OCI-LY7 (cell line): Measurements from ENCODE around the gene APOF.

Source experiments
- EZH2phosphoT487 ChIP-seq: fragments of 200-600 bp; sonication (generic); IDR thresholded peaks from 2 replicates; pipeline ENCODE4 v1.6.1; 2018; ENCODE audit warnings: low read depth, borderline replicate concordance, mild to moderate bottlenecking, mixed run types, antibody characterized with exemption, low read length, moderate library complexity, mixed read lengths
- TF ChIP-seq, protein P1 (sequence below): fragments of 200-600 bp; sonication (generic); conservative IDR thresholded peaks from 2 replicates; pipeline ENCODE4 v1.5.1; 2014; ENCODE audit warnings: mild to moderate bottlenecking, antibody characterized with exemption, low read length, moderate library complexity, mixed read lengths

DNA sequence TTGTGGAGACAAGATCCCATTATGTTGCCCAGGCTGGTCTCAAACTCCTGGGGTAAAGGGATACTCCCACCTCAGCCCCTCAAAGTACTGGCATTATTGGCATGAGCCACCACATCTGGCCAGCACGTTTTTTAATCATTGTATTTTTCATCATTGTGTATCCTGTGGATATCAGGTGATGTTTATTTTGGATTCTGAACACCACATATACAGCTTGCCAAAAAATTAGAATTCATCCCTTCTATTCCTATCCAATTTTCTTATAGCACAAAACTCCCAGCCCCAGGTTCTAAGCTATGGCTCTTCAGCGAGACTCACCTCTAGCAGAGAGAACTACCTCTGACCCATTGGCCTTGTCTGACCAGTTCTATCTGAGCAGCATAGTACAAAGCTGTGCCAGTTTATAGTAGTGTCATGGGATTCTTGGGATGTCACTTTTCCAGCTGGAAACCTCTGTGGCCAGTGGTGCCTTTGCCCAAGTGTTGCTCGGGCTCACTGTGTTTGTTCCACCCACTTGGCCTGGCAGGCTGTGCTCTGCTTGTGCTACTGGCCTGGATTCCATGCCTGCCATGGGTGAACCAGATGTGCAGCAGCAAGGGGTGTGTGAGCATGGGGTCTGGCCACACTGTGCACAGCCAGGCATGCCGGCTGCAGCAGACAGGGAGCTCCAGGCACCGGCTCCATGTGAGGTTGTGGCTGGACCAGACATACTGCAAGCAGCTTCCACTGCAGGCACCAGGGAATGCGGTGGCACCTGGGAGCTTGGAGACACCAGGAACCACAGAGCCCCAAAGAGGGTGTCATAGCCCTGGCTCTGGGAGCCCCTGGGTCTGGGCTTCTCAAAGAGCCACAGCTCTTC, 49.4 kb upstream of the APOF start:
- TF ChIP-seq, protein P1, sequence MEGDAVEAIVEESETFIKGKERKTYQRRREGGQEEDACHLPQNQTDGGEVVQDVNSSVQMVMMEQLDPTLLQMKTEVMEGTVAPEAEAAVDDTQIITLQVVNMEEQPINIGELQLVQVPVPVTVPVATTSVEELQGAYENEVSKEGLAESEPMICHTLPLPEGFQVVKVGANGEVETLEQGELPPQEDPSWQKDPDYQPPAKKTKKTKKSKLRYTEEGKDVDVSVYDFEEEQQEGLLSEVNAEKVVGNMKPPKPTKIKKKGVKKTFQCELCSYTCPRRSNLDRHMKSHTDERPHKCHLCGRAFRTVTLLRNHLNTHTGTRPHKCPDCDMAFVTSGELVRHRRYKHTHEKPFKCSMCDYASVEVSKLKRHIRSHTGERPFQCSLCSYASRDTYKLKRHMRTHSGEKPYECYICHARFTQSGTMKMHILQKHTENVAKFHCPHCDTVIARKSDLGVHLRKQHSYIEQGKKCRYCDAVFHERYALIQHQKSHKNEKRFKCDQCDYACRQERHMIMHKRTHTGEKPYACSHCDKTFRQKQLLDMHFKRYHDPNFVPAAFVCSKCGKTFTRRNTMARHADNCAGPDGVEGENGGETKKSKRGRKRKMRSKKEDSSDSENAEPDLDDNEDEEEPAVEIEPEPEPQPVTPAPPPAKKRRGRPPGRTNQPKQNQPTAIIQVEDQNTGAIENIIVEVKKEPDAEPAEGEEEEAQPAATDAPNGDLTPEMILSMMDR: no peak
- TF ChIP-seq EZH2phosphoT487: no peak
